ENCODE results near the gene CLASP2.
A peak's percentile ranks its signal among the peaks of the same experiment; 100 is the strongest.
"Not testable (repeated sequence)": the region's sequence is repeated elsewhere in the genome, so short reads cannot be mapped to it uniquely, and the experiment has no call there.

The CLASP2 gene

DNA sequence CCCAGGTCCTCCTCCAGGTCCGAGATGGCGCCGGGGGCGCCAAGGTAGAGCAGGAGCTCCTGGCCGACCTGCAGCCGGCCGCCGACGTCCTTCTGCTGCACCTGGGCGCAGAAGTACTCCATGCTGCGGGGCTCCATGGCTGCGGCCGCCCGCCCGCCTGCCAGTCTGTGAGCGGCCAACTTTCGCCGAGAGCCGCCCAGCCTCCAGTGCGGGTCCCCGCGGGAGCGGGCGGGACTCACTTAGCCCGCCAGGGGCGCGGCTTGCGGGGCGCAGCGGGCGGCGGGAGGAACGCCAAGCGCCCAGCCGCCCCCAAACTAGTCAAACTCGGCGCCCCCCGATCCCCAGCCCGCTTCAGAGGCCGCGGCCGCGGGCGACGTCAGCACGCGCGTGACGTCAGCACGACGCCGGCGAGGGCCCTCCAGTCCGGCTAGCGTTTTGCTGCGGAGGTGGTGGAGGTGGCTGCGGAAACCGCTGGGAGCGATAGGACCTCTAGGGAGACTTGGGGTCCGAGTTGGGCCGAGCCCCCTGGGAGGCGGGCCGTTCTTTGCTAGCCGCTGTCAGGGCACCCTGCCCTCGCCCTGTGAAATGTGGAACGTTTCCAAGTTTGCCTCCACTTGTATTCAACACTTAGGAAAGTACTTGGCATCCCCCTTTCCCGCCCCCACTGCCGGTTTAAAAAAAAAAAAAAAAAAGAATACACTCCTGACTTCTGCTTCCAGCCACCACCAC is at the start of gene CLASP2:
Gene CLASP2 (minus strand): TSS at position 389 of the 729 bp plus-strand sequence. CDS start 252 bp downstream, at position 137.
- FAIRE-seq (no peak), DNase-seq (ENCODE audit: low spot score) (peak; percentile 58)

DNA sequence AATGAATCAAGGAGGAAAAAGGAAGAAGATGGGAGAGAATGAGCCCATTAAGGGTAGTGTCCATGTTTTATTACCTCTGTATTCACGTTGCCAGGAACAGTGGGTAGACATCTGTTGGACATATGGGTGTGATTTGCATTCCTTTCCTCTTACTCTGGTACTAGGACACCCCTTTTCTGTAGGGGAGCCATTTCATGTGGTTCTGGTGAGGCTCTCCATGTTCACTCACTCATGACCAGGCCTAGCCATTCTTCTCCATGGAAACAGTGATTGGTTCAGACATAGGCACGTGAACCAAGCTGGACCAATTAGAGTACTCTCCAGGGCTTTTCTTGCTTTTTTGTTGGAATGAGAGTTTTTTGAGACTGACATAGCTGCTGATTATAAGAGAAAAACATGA is 40.8 kb upstream of the CLASP2 start:
- DNase-seq (ENCODE audit: low spot score) (no peak), FAIRE-seq (no peak)

DNA sequence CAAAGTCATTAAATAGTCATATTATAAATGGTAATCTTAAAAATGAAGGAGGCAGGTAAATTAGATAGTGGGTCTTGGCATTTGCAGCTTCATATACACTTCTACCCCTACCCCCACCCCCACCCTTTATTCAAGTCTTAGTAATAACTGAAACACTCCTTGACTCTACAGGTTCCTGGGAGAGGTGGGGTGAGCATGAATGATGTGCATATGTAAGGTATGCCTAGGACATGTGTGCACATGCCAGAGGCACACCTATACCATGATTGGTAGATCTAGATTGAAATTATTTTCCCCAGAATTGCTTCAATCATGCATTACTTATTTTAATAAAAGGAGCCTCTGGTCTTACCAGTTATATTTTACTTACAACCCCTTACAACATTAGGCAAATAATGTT is 40.2 kb upstream of the CLASP2 start:
- no peak for DNase-seq (ENCODE audit: low spot score)
- no peak for FAIRE-seq

DNA sequence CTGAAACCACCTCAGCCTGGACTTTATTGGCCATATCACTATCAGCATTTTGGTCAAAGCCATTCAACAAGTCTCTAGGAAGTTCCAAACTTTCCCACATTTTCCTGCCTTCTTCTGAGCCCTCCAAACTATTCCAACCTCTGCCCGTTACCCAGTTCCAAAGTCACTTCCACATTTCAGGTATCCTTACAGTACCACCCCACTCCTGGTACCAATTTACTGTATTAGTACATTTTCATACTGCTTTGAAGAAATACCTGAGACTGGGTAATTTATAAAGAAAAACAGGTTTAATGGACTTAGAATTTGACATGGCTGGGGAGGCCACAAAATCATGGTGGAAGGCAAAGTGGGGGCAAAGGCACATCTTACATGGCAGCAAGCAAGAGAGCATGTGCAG is 36.3 kb upstream of the CLASP2 start:
- FAIRE-seq; DNase-seq (ENCODE audit: low spot score): not testable (repeated sequence)

DNA sequence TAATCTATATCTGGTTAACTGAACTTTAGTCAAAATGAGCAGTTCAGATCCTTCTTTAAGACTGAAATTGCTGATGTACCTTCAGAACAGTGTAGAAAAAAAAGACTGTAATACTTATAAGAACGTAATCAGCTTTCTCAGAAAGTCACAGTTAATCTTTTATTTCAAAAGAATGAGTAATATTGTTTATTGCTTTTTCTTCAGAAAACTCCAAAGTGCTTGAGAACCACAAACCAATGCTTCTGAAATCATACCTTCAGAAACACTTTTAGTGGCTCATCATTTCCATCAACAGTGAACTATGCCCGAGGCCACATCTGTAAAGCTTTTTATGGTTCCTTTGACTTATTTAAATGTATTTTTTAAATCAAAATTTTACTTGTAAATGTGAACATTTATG is 33.3 kb upstream of the CLASP2 start:
- DNase-seq (ENCODE audit: low spot score) = no peak
- no peak for FAIRE-seq

DNA sequence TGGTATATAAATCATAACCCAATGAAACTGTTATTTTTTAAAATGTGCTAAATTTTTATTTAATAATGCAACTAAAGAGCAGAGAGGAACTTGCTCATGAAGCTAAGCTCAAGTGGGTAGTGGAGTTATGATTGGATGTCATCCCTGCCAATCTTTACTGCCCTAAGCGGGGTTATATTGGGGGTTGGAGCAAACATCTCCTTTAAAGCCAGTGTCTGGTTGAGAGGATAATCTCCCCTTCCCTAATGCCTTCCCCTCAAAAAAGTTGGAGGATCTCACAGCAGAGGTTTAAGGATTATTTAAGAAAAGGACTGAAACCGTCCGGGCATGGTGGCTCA is 32.1 kb upstream of the CLASP2 start:
- DNase-seq (ENCODE audit: low spot score) = no peak
- no peak for FAIRE-seq

DNA sequence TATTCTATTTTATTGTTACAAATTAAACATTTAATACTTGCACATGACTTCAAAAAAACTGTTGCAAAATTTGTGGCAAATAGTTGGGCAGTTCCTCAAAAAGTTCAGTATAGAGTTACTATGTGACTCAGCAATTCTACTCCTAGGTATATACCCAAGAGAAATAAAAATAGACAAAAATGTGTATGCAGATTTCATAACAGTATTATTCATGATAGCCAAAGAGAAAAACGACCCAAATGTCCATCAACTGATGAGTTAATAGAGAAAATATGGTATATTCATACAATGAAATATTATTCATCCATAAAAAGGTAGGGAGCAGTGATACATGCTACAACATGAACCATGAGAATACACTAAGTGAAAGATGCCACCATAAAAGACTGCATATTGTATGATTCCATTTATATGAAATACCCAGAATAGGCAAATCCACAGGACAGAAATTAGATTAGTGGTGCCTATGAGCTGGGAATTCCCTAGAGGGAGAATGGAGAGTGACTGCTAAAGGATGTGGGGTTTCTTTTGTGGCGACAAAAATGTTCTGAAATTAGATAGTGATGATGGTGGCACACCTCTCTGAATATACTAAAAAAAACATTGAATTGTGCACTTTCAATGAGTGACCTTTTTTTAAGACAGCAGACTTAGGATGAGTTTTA is 31.6 kb upstream of the CLASP2 start:
- no peak for DNase-seq (ENCODE audit: low spot score)
- FAIRE-seq = no peak

DNA sequence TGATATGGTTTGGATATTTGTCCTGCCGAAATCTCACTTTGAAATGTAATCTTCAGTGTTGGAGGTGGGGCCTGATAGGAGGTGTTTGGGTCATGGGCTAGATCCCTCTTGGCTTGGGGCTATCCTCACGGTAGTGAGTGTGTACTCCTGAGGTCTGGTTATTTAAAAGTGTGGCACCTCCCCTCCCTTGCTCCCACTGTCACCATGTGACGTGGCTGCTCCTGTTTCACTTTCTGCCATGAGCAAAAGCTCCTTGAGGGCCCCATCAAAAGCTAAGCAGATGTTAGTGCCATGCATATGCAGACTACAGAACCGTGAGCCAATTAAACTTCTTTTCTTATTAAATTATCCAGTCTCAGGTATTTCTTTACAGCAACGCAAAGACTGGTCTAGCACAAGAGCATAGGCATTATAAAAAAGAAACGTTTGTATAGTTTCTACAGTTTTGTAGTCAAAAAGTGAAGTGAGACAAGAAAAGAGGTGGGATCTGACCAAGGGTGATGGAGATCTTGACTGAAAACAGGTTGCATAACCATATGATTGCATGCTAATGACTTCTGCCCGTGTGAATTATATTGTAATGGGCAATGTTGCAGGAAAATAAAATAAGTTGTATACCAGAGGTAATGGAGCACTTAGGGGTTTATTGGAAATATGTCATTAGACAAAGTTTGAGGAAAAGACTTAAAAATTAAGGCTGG is 28.5 kb upstream of the CLASP2 start:
- DNase-seq (ENCODE audit: low spot score) (no peak), FAIRE-seq (no peak)

DNA sequence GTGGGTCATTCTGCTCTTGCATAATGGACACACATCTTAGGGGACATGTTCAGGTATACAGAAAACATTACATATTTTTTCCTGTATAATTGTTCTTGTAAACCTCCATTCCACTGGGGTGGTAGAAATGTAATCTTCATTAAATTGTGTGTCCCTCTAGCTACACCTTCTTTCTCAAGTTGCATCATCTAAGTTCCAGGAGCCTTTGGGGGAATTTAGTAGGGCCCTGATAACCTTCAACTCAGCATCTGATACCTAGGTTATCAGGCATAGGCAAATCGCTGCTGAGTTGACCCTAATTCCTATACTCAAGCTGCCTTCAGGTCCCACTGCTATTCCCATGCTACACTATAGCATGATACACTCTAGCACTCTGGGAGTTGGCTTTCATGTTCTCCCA is 19.1 kb upstream of the CLASP2 start:
- FAIRE-seq = no peak
- DNase-seq (ENCODE audit: low spot score) = no peak

DNA sequence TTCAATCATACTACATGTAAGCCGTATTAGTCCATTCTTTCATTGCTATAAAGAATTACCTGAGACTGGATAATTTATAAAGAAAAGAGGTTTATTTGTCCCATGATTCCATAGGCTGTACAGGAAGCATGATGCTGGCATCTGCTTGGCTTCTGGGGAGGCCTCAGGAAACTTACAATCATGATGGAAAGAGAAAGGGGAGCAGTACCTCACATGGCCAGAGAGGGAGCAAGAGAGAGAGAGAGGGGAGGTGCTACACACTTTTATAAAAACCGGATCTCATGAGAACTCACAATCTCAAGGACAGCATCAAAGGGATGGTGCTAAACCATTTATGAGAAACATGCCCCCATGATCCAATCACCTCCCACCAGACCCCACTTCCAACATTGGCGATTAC is 14.3 kb upstream of the CLASP2 start:
- no peak for DNase-seq (ENCODE audit: low spot score)
- no peak for FAIRE-seq

DNA sequence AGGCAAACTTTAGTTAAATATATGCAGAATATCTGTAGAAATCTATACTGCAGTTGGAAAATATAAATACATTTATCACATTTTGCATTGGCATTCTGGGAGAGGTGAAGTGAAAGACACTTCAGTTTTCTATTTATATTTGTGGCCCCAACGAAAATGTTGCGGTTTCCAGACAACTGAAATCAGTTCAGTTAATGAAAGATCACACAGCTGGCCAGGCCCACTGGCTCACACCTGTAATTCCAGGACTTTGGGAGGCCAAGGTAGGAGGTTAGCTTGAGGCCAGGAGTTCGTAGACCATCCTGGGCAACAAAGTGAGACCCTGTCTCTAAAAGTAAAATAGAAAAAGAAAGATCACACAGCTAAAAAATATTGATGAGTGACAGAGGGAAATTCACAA is 11.9 kb upstream of the CLASP2 start:
- DNase-seq (ENCODE audit: low spot score) (no peak), FAIRE-seq (no peak)

DNA sequence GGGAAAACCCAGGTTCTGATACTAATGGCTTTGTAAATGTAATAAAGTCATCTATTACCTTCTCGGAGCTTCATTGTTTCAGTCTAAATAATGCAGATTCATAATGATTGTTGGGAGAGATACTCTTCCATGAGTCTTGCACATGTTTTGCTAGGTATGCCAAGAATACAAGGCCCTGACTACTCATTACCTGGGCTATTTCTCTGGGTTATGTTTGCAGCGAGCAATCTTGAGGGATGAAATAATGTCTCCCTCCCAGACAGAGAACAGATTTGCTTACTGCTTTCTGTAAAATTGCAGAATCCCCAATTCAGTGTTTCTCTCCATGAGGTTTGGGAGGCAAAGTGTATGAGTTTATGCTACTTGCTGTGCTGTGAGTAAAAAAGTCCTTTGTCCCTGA is 6.2 kb upstream of the CLASP2 start:
- FAIRE-seq = no peak
- DNase-seq (ENCODE audit: low spot score) = no peak

DNA sequence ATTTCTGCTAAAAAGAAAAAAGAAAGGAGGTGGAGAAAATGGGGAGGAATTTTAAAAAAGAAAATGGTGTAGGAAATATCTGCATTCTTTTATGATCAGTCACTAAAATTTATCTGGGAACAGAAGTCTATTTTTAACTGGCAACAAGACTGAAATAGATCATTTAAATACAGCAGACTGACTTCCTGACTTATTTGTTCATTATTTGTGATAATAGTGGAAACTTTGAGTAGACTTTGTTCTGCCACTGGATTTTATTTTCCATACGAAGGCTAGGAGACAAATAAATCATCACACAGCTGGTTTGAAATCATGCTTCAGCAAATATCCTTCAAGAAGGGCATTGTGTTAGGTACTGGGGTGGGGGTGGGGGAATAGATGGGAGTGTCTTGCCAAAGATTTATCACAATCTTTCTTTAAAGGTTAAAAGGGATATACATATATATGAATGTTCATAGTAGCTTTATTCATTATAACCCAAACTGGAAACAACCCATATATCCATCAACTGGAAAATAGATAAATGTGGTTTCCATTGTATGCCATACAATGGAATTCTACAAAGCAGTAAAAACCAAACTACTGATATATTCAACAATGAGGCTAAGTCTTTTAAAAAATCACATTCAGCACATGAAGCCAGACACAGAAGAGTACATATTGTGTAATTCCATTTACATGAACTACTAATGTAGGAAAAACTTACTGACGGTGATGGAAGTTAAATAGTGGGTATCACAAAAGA is 4.7 kb upstream of the CLASP2 start:
- FAIRE-seq (no peak), DNase-seq (ENCODE audit: low spot score) (no peak)

DNA sequence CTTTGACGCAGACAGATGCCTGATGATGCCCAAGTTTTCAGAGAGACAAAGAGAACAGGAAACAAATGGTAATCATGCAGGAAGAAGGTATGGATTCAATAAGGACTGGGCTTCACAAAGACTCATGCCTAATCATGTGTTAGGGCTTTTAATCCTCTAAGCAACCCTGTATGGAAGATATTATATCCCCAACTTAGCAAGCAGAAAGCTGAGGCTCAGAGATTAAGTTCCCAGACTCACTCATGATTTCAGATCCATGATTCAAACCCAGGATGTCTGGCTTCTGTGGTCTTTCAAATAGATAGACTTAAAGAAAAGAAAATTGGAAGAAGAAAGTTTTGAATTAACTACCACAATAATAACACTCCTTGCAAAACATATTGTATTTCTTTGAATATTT is 4.1 kb upstream of the CLASP2 start:
- FAIRE-seq (no peak), DNase-seq (ENCODE audit: low spot score) (no peak)

DNA sequence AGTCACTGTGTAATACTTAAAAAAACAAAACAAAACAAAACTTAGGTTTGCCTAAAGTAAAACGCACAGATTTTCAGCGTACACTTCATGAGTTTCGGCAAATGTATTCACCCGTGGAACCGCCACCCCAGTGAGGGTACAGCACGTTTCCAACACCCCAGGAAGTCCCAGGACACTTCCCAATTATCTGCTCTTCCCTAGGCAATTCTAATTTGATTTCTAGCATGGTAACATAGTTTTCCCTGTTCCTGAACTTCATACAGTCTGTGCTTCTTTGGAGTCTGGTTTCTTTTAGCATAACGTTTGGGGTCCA is 497 bp upstream of the CLASP2 start:
- FAIRE-seq = no peak
- no peak for DNase-seq (ENCODE audit: low spot score)

DNA sequence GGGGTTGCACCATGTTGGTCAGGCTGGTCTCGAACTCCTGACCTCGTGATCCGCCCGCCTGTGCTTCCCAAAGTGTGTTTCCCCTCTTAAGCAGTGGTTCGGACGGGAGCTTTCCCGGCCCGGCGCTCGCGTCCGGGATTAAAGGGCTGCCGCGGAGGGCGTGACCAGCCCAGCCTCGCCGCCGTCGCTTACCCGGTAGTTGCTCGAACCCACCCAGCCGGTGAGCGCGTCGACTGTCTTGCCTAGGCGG is 513 bp downstream of the CLASP2 start:
- FAIRE-seq (no peak), DNase-seq (ENCODE audit: low spot score) (peak; percentile 10)

DNA sequence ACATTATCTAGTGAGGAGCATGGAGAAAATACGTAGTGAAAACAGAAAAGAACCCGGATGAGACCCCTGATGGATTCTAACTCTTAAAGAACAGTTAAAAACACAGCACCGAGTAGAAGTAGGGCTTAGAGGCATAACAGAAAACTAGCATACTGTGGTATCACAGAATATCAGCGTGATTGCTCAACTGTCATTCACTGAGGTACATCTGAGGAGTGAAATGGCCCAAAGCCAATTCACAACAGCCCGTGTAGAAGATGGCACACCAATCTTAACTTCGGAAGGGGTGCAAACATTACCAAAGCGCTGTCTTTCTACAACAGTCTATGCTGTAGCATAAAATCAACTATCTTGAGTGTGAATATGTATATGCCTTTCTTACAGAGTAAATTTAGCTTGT is 1.8 kb downstream of the CLASP2 start:
- DNase-seq (ENCODE audit: low spot score) = no peak
- no peak for FAIRE-seq

DNA sequence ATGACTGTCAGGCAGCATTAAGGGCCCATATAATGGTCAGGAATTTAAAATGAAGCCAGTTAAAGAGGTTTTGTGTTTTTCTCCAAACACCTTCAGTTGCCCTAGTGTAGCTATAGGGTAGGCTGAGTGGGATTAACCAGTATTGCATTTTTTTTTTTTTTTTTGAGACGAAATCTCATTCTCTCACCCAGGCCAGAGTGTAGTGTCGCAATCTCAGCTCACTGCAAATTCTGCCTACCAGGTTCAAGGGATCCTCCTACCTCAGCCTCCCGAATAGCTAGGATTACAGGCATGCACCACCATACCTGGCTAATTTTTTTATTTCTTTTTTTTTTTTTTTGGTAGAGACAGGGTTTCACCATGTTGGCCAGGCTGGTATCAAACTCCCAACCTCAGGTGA is 7.0 kb downstream of the CLASP2 start:
- no peak for DNase-seq (ENCODE audit: low spot score)
- FAIRE-seq = no peak

DNA sequence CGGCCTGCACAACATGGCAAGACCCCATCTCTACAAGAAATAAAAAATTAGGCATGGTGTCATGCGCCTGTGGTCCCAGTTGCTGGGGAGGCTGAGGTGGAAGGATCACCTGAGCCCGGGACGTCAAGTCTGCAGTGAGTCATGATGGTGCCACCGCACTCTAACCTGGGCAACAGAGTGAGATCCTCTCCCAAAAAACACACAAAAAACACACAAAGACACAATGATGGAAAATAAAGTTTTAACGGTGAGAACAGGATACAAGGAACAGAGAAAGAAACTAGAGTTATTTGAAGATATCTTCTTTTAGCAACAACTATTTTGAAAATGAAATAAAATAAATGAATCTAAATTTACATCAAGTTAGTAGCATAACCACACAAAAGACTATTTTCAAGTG is 12.0 kb downstream of the CLASP2 start:
- no peak for FAIRE-seq
- no peak for DNase-seq (ENCODE audit: low spot score)

DNA sequence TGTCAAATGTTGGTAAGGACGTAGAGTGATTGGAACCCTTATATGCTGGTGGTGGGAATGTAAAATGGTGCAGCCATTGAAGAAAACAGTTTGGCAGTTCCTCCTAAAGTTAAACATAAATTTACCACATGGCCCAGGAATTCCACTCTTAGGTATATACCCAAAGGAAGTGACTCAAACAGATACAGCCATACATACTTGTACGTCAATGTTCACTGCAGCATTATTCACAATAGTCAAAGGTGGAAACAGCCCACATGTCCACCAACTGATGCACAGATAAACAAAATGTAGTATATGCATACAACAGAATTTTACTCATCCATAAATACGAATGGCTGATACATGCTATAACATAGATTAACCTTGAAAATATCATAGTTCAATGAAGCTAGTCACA is 13.2 kb downstream of the CLASP2 start:
- no peak for FAIRE-seq

DNA sequence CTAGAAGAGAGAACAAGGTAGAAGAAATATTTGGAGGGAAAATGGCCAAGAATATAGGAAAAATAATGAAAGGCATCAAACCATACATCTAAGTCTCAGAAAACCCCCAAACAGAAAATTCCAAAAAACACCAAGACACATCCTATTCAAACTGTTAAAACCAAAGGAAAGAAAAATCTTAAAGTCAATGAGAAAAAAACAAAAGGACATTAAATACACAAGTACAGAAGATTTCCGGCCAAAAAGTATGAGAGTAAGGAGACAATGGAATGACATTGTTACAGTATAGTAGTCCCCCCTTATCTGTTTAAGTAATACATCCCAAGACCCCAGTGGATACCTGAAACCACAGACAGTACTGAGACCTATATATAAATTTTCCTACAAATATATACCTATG is 18.8 kb downstream of the CLASP2 start:
- FAIRE-seq (no peak), DNase-seq (ENCODE audit: low spot score) (no peak)

More for the DNA sequence above, 13.2 kb downstream of the CLASP2 start:
- DNase-seq (ENCODE audit: low spot score) = no peak

DNA sequence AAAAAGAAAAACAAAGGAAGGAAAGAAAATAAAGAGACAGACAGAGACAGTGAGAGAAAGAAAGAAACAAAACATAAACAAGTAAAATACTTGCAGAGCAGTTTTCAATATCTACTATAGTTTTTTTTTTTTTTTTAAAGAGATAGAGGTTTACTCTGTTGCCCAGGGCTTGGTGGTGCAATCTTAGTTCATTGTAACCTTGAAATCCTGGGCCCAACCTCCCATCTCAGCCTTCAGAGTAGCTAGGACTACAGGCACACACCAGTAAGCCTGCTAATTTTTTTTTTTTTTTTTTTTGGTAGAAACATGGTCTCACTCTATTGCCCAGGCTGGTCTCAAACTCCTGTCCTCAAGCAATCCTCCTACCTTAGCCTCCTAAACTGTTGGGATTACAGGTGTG is 23.1 kb downstream of the CLASP2 start:
- DNase-seq (ENCODE audit: low spot score) (no peak), FAIRE-seq (no peak)

DNA sequence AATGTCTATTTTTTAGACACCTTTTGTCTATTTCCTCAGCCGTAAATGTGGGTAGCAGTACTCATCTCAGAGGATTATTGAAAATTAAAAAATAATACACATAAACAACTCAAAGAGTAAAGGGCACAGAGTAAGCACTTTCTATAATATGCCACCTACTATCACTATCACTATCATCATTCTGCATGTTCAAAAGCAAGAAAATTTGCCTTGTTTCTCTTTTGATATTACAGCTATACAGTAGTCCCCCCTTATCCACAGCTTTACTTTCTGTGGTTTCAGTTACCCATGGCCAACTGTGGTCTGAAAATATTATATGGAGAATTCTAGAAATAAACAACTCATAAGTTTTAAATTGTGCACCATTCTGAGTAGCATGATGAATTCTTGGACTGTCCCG is 27.7 kb downstream of the CLASP2 start:
- no peak for FAIRE-seq
- DNase-seq (ENCODE audit: low spot score) = no peak
